Measurements from ENCODE around the gene FAM219A.

DNA sequence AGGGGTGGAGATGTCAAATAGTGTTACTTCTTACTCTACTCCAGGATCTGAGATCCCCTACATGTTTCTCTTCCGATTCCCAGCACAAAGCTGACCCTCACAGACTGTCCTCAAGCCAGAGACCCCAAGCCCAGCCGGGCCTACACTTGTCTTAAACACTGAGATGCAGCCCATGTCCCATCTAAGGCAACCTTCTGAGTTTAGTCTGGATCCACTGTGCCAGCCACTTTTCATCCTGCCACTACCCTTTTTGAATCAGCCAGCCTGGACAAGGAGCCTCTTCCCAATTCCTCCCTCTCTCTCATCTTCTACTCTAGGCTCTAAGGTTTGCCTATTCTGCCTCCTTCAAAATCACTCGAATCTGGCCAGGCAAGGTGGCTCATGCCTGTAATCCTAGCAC is 75.5 kb downstream of the FAM219A start:
- TF ChIP-seq, protein P1, sequence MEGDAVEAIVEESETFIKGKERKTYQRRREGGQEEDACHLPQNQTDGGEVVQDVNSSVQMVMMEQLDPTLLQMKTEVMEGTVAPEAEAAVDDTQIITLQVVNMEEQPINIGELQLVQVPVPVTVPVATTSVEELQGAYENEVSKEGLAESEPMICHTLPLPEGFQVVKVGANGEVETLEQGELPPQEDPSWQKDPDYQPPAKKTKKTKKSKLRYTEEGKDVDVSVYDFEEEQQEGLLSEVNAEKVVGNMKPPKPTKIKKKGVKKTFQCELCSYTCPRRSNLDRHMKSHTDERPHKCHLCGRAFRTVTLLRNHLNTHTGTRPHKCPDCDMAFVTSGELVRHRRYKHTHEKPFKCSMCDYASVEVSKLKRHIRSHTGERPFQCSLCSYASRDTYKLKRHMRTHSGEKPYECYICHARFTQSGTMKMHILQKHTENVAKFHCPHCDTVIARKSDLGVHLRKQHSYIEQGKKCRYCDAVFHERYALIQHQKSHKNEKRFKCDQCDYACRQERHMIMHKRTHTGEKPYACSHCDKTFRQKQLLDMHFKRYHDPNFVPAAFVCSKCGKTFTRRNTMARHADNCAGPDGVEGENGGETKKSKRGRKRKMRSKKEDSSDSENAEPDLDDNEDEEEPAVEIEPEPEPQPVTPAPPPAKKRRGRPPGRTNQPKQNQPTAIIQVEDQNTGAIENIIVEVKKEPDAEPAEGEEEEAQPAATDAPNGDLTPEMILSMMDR (IDR thresholded peaks at IDR 0.05): no peak
- TF ChIP-seq EP300 (IDR thresholded peaks at IDR 0.05): no peak
- TF ChIP-seq POLR2A (IDR thresholded peaks at IDR 0.05; ENCODE audit: low read depth): no peak

All from esophagus muscularis mucosa (tissue), 4 donors.